ENCODE measurements around the gene TSN.

Gene TSN

GRCh38 chr2:121748202-121748601 is 7.2 kb upstream of the TSN start:
- no peak for DNase-seq

GRCh38 chr2:121754851-121755236 is 607 bp upstream of the TSN start:
- DNase-seq: no peak

GRCh38 chr2:121764681-121765228 is 9.3 kb downstream of the TSN start:
- DNase-seq: no peak

- DNase-seq: no peak
Observed at GRCh38 chr2:121766624-121767023, 11.2 kb downstream of the TSN start.

GRCh38 chr2:121768143-121768755 is 12.8 kb downstream of the TSN start:
- no peak for DNase-seq

GRCh38 chr2:121771976-121772742 is 16.7 kb downstream of the TSN start:
- DNase-seq: no peak

GRCh38 chr2:121774235-121774634 is 18.8 kb downstream of the TSN start:
- DNase-seq: no peak

GRCh38 chr2:121776361-121776760 is 20.9 kb downstream of the TSN start:
- DNase-seq: no peak

- DNase-seq: no peak
Observed at GRCh38 chr2:121776885-121777698, 21.6 kb downstream of the TSN start.

- no peak for DNase-seq
Observed at GRCh38 chr2:121777699-121778058, 22.2 kb downstream of the TSN start.

- DNase-seq: no peak
Observed at GRCh38 chr2:121778741-121779487, 23.5 kb downstream of the TSN start.

- DNase-seq: no peak
Observed at GRCh38 chr2:121783180-121783579, 27.7 kb downstream of the TSN start.

GRCh38 chr2:121788685-121789084 is 33.2 kb downstream of the TSN start:
- no peak for DNase-seq

- DNase-seq: no peak
Observed at GRCh38 chr2:121790276-121790956, 35.0 kb downstream of the TSN start.

GRCh38 chr2:121791290-121791689 is 35.8 kb downstream of the TSN start:
- no peak for DNase-seq

GRCh38 chr2:121791801-121792221 is 36.4 kb downstream of the TSN start:
- no peak for DNase-seq

GRCh38 chr2:121793816-121794215 is 38.4 kb downstream of the TSN start:
- DNase-seq: no peak

GRCh38 chr2:121794233-121794632 is 38.8 kb downstream of the TSN start:
- no peak for DNase-seq

- no peak for DNase-seq
Observed at GRCh38 chr2:121796239-121796638, 40.8 kb downstream of the TSN start.

- DNase-seq: no peak
Observed at GRCh38 chr2:121798617-121799016, 43.2 kb downstream of the TSN start.

- DNase-seq: no peak
Observed at GRCh38 chr2:121801916-121802315, 46.5 kb downstream of the TSN start.

GRCh38 chr2:121803503-121803902 is 48.1 kb downstream of the TSN start:
- DNase-seq: no peak
